ENCODE data around the gene GPD1.
"Not testable (repeated sequence)": the region's sequence is repeated elsewhere in the genome, so short reads cannot be mapped to it uniquely, and the experiment has no call there.

DNA sequence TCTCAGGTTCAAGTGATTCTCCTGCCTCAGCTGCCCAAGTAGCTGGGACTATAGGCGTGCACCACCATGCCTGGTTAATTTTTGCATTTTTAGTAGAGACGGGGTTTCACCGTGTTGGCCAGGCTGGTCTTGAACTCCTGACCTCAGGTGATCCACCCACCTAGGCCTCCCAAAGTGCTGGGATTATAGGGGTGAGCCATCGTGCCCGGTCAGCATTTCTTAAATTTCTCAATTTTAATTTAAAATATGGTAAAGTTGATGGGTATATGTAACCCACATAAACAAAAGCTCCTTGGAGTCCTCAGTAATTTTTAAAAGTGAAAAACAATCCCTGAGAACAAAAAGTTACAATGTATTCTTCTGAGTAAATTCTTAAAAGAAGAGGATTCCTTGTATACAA, 51.1 kb downstream of the GPD1 start:
- TF ChIP-seq, protein P1, sequence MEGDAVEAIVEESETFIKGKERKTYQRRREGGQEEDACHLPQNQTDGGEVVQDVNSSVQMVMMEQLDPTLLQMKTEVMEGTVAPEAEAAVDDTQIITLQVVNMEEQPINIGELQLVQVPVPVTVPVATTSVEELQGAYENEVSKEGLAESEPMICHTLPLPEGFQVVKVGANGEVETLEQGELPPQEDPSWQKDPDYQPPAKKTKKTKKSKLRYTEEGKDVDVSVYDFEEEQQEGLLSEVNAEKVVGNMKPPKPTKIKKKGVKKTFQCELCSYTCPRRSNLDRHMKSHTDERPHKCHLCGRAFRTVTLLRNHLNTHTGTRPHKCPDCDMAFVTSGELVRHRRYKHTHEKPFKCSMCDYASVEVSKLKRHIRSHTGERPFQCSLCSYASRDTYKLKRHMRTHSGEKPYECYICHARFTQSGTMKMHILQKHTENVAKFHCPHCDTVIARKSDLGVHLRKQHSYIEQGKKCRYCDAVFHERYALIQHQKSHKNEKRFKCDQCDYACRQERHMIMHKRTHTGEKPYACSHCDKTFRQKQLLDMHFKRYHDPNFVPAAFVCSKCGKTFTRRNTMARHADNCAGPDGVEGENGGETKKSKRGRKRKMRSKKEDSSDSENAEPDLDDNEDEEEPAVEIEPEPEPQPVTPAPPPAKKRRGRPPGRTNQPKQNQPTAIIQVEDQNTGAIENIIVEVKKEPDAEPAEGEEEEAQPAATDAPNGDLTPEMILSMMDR (conservative IDR thresholded peaks at IDR 0.05; ENCODE audit: low read depth, low read length): not testable (repeated sequence)
- TF ChIP-seq EZH2 (IDR thresholded peaks at IDR 0.05; ENCODE audit: borderline replicate concordance, low read depth, low read length, poor library complexity, severe bottlenecking): not testable (repeated sequence)

All from A673 (cell line).